Chondrocyte (in vitro differentiated cells): ENCODE results near the gene LRP3. TPM values are rescaled to one million over a fixed set of nuclear protein-coding genes. Genes with fewer than 3 reads are reported as not detected.

Experiments
- DNase-seq: peaks from one replicate; pipeline ENCODE4 v3.0.0; 2021; ENCODE audit warnings: mixed read lengths, low spot score
- H3K27ac Mint-ChIP-seq: one replicate; pipeline ENCODE4 v1.8.0; 2021; ENCODE audit warnings: mild to moderate bottlenecking, moderate library complexity, mixed read lengths; ENCODE audit not compliant: unreplicated experiment
- H3K27me3 Mint-ChIP-seq: 2 replicates; pipeline ENCODE4 v1.8.0; 2021; ENCODE audit warnings: low read depth, mixed read lengths
- H3K36me3 Mint-ChIP-seq: 2 replicates; pipeline ENCODE4 v1.8.0; 2021; ENCODE audit warnings: low read depth, mixed read lengths
- H3K4me1 Mint-ChIP-seq: 2 replicates; pipeline ENCODE4 v1.8.0; 2021; ENCODE audit warnings: low read depth, mild to moderate bottlenecking, mixed read lengths
- H3K4me3 Mint-ChIP-seq: one replicate; pipeline ENCODE4 v1.8.0; 2021; ENCODE audit warnings: mild to moderate bottlenecking, moderate library complexity, mixed read lengths; ENCODE audit not compliant: unreplicated experiment
- H3K9me3 Mint-ChIP-seq: 2 replicates; pipeline ENCODE4 v1.8.0; 2021; ENCODE audit warnings: low read depth, mixed read lengths
- total RNA-seq: library from RNA; stranded (reverse); gene quantifications from 3 replicates; pipeline ENCODE4 v1.2.1, GENCODE V29; 2021
- TF ChIP-seq, protein P1 (sequence below): fragments of 200-600 bp; sonication (generic); IDR thresholded peaks from 2 replicates; pipeline ENCODE4 v1.5.0; 2021; ENCODE audit warnings: antibody characterized with exemption, mild to moderate bottlenecking, moderate library complexity

Gene LRP3
- total RNA-seq, 1 donor from 2014 or later, result 33.2 TPM

DNA sequence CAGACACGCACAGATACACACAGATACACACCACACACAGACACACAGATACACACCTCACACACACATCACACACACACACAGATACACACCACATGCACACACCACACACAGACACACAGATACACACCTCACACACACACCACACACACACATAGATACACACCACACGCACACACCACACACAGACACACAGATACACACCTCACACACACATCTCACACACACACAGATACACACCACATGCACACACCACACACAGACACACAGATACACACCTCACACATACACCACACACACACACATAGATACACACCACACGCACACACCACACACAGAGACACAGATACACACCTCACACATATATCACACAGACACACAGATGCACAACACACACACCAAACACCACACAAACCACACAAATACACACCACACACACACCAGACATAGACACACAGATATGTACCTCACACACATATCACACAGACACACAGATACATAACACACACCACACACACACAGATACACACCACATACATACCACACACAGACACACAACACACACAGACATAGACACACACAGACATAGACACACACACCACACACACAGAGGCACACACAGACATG is 55.7 kb downstream of the LRP3 start:
- no peak for DNase-seq
- Mint-ChIP-seq H3K4me1 (no peaks in the 10 kb centered on the region), H3K4me3 (no peak overlapping the region), H3K27ac (no peak overlapping the region), H3K9me3 (no peaks in the 10 kb centered on the region), H3K36me3 (no peaks in the 10 kb centered on the region), H3K27me3 (peaks cover under 1% of the 10 kb centered on the region)
- TF ChIP-seq, protein P1, sequence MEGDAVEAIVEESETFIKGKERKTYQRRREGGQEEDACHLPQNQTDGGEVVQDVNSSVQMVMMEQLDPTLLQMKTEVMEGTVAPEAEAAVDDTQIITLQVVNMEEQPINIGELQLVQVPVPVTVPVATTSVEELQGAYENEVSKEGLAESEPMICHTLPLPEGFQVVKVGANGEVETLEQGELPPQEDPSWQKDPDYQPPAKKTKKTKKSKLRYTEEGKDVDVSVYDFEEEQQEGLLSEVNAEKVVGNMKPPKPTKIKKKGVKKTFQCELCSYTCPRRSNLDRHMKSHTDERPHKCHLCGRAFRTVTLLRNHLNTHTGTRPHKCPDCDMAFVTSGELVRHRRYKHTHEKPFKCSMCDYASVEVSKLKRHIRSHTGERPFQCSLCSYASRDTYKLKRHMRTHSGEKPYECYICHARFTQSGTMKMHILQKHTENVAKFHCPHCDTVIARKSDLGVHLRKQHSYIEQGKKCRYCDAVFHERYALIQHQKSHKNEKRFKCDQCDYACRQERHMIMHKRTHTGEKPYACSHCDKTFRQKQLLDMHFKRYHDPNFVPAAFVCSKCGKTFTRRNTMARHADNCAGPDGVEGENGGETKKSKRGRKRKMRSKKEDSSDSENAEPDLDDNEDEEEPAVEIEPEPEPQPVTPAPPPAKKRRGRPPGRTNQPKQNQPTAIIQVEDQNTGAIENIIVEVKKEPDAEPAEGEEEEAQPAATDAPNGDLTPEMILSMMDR, result no peak

DNA sequence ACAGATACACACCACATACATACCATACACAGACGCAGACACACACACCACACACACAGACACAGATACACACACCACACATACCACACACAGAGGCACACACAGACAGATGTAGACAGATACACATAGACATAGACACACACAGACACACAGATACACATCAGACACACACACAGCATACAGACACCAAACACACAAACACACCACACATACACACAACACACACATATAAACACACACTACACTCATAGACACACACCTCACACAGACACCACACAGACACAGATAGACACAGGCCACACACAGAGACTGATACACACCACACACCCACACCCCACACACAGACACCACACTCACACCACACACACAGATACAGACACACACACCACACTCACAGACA is 56.4 kb downstream of the LRP3 start:
- Mint-ChIP-seq H3K36me3 (no peaks in the 10 kb centered on the region), H3K4me1 (no peaks in the 10 kb centered on the region), H3K27me3 (peaks cover 4% of the 10 kb centered on the region), H3K9me3 (no peaks in the 10 kb centered on the region), H3K27ac (no peak overlapping the region), H3K4me3 (no peak overlapping the region)
- TF ChIP-seq, protein P1, result no peak
- DNase-seq, result no peak

DNA sequence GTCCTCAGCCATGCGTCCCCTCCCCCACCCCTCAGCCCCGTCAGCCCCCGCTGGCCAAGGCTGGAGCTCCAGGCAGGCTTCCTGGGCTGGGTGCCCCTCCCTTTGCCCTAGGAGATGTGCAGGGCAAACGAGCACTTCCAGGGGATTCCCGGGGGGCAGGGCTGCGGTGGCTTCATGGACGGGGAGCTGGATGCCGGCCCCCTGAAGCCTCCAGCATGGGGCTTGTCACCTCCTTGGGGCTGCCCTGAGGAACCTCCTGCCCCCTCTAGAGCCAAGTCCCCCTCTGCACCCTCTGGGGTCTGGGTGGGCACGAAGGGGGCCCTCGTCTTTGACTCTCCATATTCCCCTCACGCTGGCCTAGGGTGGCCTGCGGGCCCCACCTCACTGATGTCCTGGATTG is 56.9 kb downstream of the LRP3 start:
- no peaks in the 10 kb centered on the region for H3K36me3 Mint-ChIP-seq
- DNase-seq, result peak; percentile 75
- H3K9me3 Mint-ChIP-seq, result no peaks in the 10 kb centered on the region
- no peak overlapping the region for H3K27ac Mint-ChIP-seq
- TF ChIP-seq, protein P1, result no peak
- H3K27me3 Mint-ChIP-seq, result peaks cover 7% of the 10 kb centered on the region
- no peaks in the 10 kb centered on the region for H3K4me1 Mint-ChIP-seq
- no peak overlapping the region for H3K4me3 Mint-ChIP-seq

DNA sequence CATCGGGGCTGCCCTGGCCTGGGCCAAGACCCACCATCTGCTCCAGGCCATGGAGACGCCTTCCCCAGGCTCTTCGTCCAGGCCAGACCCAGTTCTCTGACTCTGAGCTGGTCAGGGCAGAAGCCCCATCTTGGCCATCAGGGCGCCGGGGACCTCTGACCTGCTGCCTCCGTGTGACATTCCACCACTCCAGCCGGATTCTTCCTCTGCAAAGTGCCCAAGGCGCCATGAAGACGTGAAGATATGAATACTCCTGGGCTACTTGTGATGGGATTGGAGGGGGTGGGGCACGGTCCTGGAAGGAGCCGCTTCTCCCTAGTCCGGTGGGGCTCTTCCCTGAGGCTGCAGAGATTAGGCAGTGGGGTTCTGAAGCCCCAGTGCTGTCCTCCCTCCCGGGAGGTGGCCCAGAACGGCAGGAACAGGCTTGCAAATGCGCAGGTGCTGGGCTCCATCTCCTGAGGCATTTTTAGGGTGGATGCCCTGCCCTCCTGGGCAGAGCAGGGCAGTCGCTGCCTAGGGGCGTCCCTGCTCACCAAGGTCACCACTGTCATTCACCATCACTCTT is 57.5 kb downstream of the LRP3 start:
- Mint-ChIP-seq H3K27ac (no peak overlapping the region), H3K4me1 (no peaks in the 10 kb centered on the region), H3K36me3 (no peaks in the 10 kb centered on the region), H3K27me3 (peaks cover 7% of the 10 kb centered on the region), H3K9me3 (no peaks in the 10 kb centered on the region), H3K4me3 (no peak overlapping the region)
- TF ChIP-seq, protein P1, result no peak
- peak; percentile 64 for DNase-seq

DNA sequence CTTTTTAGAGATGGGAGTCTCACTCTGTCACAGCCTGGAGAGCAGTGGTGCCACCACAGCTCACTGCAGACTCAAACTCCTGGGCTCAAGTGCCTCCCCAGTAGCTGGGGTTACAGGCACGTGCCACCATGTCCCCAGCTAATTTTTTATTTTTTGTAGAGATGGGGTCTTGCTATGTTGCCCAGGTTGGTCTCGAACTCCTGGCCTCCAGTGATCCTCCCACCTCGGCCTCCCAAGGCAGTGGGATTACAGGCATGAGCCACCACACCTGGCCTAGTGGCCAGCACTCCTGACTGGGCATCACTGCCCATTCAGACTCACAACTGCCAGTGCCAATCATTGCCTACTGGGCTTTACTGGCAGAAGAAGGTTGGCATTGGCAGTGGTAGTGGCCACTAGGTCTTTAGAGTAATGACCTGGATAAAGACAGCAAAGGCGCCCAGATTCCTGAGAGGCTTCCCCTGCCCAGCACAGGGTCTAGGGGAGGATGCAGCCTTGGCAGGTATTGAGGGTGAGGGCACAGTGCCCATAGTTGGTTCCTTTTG is 58.4 kb downstream of the LRP3 start:
- Mint-ChIP-seq H3K36me3 (no peaks in the 10 kb centered on the region), H3K9me3 (no peaks in the 10 kb centered on the region), H3K27ac (no peak overlapping the region), H3K27me3 (peaks cover 7% of the 10 kb centered on the region), H3K4me3 (no peak overlapping the region), H3K4me1 (no peaks in the 10 kb centered on the region)
- DNase-seq, result peak; percentile 18
- TF ChIP-seq, protein P1, result no peak
